H9 (cell line): ENCODE data around the gene RAB26. TPM values are rescaled to one million over a fixed set of nuclear protein-coding genes. Genes with fewer than 3 reads are reported as not detected.

Experiments used
- DNase-seq: peaks from one replicate; pipeline ENCODE4 v3.0.0-alpha.2; 2017
- H2AFZ ChIP-seq: one replicate; pipeline ENCODE4 v1.6.1; 2013; ENCODE audit warnings: mild to moderate bottlenecking, low read length, control low read depth, moderate library complexity
- H2AK5ac ChIP-seq: 2 replicates; pipeline ENCODE4 v1.6.1; 2013; ENCODE audit warnings: low read length, control low read depth, mixed read lengths; ENCODE audit not compliant: insufficient read length
- H2BK120ac ChIP-seq: one replicate; pipeline ENCODE4 v1.6.1; 2013; ENCODE audit warnings: low read depth, mild to moderate bottlenecking, low read length, control low read depth, inconsistent platforms; ENCODE audit not compliant: poor library complexity, severe bottlenecking
- H2BK12ac ChIP-seq: 2 replicates; pipeline ENCODE4 v1.6.1; 2013; ENCODE audit warnings: low read length, control low read depth, mixed read lengths, low read depth; ENCODE audit not compliant: insufficient read length
- H2BK15ac ChIP-seq: 2 replicates; pipeline ENCODE4 v1.6.1; 2013; ENCODE audit warnings: low read depth, low read length, control low read depth
- H2BK20ac ChIP-seq: one replicate; pipeline ENCODE4 v1.6.1; 2013; ENCODE audit warnings: low read depth, mild to moderate bottlenecking, low read length, control low read depth, inconsistent platforms; ENCODE audit not compliant: poor library complexity, severe bottlenecking
- H2BK5ac ChIP-seq: 2 replicates; pipeline ENCODE4 v1.6.1; 2013; ENCODE audit warnings: low read length, control low read depth, mixed read lengths; ENCODE audit not compliant: insufficient read length
- H3K14ac ChIP-seq: 2 replicates; pipeline ENCODE4 v1.6.1; 2013; ENCODE audit warnings: low read length, control low read depth; ENCODE audit not compliant: insufficient read depth
- H3K18ac ChIP-seq: 2 replicates; pipeline ENCODE4 v1.6.1; 2013; ENCODE audit warnings: low read depth, mild to moderate bottlenecking, mixed read lengths, low read length, control low read depth; ENCODE audit not compliant: insufficient read length
- H3K23ac ChIP-seq: 2 replicates; pipeline ENCODE4 v1.6.1; 2013; ENCODE audit warnings: low read length, control low read depth, mixed read lengths, low read depth; ENCODE audit not compliant: insufficient read length
- H3K23me2 ChIP-seq: 2 replicates; pipeline ENCODE4 v1.6.1; 2013; ENCODE audit warnings: low read depth, mild to moderate bottlenecking, mixed read lengths, low read length, control low read depth; ENCODE audit not compliant: insufficient read length, poor library complexity, severe bottlenecking
- H3K27ac ChIP-seq: 2 replicates; pipeline ENCODE4 v1.5.1; 2013; ENCODE audit warnings: low read length, control low read depth, mixed read lengths, low read depth; ENCODE audit not compliant: insufficient read length
- H3K27me3 ChIP-seq: 2 replicates; pipeline ENCODE4 v1.6.1; 2013; ENCODE audit warnings: low read length, control low read depth, inconsistent platforms; ENCODE audit not compliant: insufficient read depth
- H3K4ac ChIP-seq: 2 replicates; pipeline ENCODE4 v1.6.1; 2013; ENCODE audit warnings: low read depth, mild to moderate bottlenecking, control low read depth, inconsistent platforms, low read length, moderate library complexity
- H3K4me1 ChIP-seq: 2 replicates; pipeline ENCODE4 v1.6.1; 2013; ENCODE audit warnings: low read length, control low read depth, inconsistent platforms; ENCODE audit not compliant: insufficient read depth
- H3K4me2 ChIP-seq: 2 replicates; pipeline ENCODE4 v1.6.1; 2013; ENCODE audit warnings: low read length, control low read depth, mixed read lengths; ENCODE audit not compliant: insufficient read length, insufficient read depth
- H3K56ac ChIP-seq: 2 replicates; pipeline ENCODE4 v1.6.1; 2013; ENCODE audit warnings: low read depth, mild to moderate bottlenecking, mixed read lengths, low read length, control low read depth; ENCODE audit not compliant: insufficient read length
- H3K79me1 ChIP-seq: 2 replicates; pipeline ENCODE4 v1.6.1; 2013; ENCODE audit warnings: low read depth, mild to moderate bottlenecking, moderate library complexity, low read length, control low read depth, inconsistent platforms; ENCODE audit not compliant: insufficient read depth, poor library complexity, severe bottlenecking
- H3K79me2 ChIP-seq: 2 replicates; pipeline ENCODE4 v1.6.1; 2013; ENCODE audit warnings: low read length, control low read depth, inconsistent platforms; ENCODE audit not compliant: insufficient read depth
- H3K9ac ChIP-seq: 2 replicates; pipeline ENCODE4 v1.6.1; 2013; ENCODE audit warnings: low read length, control low read depth, mixed read lengths; ENCODE audit not compliant: insufficient read length; ENCODE audit errors: extremely low read depth
- H3K9me3 ChIP-seq: one replicate; pipeline ENCODE4 v1.6.1; 2013; ENCODE audit warnings: low read depth, low read length, inconsistent platforms; ENCODE audit not compliant: control insufficient read depth
- H3T11ph ChIP-seq: one replicate; pipeline ENCODE4 v1.6.1; 2013; ENCODE audit warnings: mild to moderate bottlenecking, low read length, control low read depth, inconsistent platforms
- H4K20me1 ChIP-seq: one replicate; pipeline ENCODE4 v1.6.1; 2013; ENCODE audit not compliant: control insufficient read depth, insufficient read length, insufficient read depth
- H4K5ac ChIP-seq: 2 replicates; pipeline ENCODE4 v1.6.1; 2013; ENCODE audit warnings: low read depth, mild to moderate bottlenecking, mixed read lengths, low read length, control low read depth; ENCODE audit not compliant: insufficient read length
- H4K8ac ChIP-seq: replicated peaks from 2 replicates; pipeline ENCODE4 v1.6.1; 2013; ENCODE audit warnings: low read length, control low read depth, mixed read lengths, low read depth; ENCODE audit not compliant: insufficient read length
- H4K91ac ChIP-seq: 2 replicates; pipeline ENCODE4 v1.6.1; 2013; ENCODE audit warnings: low read depth, mild to moderate bottlenecking, moderate library complexity, mixed read lengths, low read length, control low read depth; ENCODE audit not compliant: insufficient read length
- H3K27ac Mint-ChIP-seq, 3 experiments: 2 replicates in 2 of 3; 3 replicates in 1 of 3; pipeline ENCODE4 v1.8.0; 2020 to 2021; ENCODE audit warnings: mixed read lengths in 3 of 3, mild to moderate bottlenecking in 1 of 3, moderate library complexity in 1 of 3
- H3K27me3 Mint-ChIP-seq: 2 replicates; pipeline ENCODE4 v1.8.0; 2021; ENCODE audit warnings: low read depth, mild to moderate bottlenecking, moderate library complexity, mixed read lengths
- H3K36me3 Mint-ChIP-seq, 3 experiments: 2 replicates in 2 of 3; 3 replicates in 1 of 3; pipeline ENCODE4 v1.8.0; 2020 to 2021; ENCODE audit warnings: low read depth in 3 of 3, mixed read lengths in 3 of 3; ENCODE audit not compliant: insufficient read depth in 1 of 3
- H3K4me1 Mint-ChIP-seq, 2 experiments: 2 replicates each; pipeline ENCODE4 v1.8.0; 2020; ENCODE audit warnings: mixed read lengths in 2 of 2
- H3K4me3 Mint-ChIP-seq, 2 experiments: 2 replicates in 1 of 2; 3 replicates in 1 of 2; pipeline ENCODE4 v1.8.0; 2020 to 2021; ENCODE audit warnings: mild to moderate bottlenecking in 2 of 2, mixed read lengths in 2 of 2, moderate library complexity in 1 of 2
- H3K9me3 Mint-ChIP-seq, 2 experiments: 2 replicates in 1 of 2; 3 replicates in 1 of 2; pipeline ENCODE4 v1.8.0; 2020; ENCODE audit warnings: mild to moderate bottlenecking in 2 of 2, mixed read lengths in 2 of 2, moderate library complexity in 1 of 2
- CTCF ChIP-seq: fragments of 200-600 bp; sonication (generic); conservative IDR thresholded peaks from 3 replicates; pipeline ENCODE4 v1.8.0; 2021; ENCODE audit warnings: antibody characterized with exemption, mild to moderate bottlenecking
- WGBS: extraction: QIAGEN DNeasy Blood & Tissue Kit; methylation state at CpG from one replicate; pipeline ENCODE4 v1.1.7; 2013; ENCODE audit warnings: missing lambda C conversion rate, low lambda C conversion rate, mixed read lengths; ENCODE audit not compliant: insufficient read length; ENCODE audit errors: extremely low coverage; 5-methylcytosine and 5-hydroxymethylcytosine counted together
- total RNA-seq: library from RNA; stranded (reverse); gene quantifications from 2 replicates; pipeline ENCODE4 v1.2.1, GENCODE V29; 2021

RAB26 gene
- total RNA-seq, 1 experiment from 2014 or later = 2.4 TPM

GRCh38 chr16:2198283-2198682, 49.9 kb downstream of the RAB26 start:
- H3K9me3 ChIP-seq = no peaks in the 10 kb centered on the region
- no peak overlapping the region for H3K27ac ChIP-seq
- no peaks in the 10 kb centered on the region for H3K79me2 ChIP-seq
- H3K4me2 ChIP-seq = no peak overlapping the region
- H3K18ac ChIP-seq = no peak overlapping the region
- no peak for TF ChIP-seq CTCF
- no peak overlapping the region for H4K91ac ChIP-seq
- no CpG with 5 or more reads among the region's 4 CpGs for WGBS
- peak overlapping the region; percentile 12 to 73; a peak in 3 of 5 replicates for H3K4me3 Mint-ChIP-seq
- no peak overlapping the region for H2BK20ac ChIP-seq
- H3K23ac ChIP-seq = no peak overlapping the region
- H3T11ph ChIP-seq = no peak overlapping the region
- DNase-seq = no peak
- H2BK12ac ChIP-seq = no peak overlapping the region
- H3K9ac ChIP-seq = no peak overlapping the region
- no peak overlapping the region for H2BK120ac ChIP-seq
- peaks cover 7% of the 10 kb centered on the region for H3K23me2 ChIP-seq
- no peak overlapping the region for H3K56ac ChIP-seq
- peaks cover 4% of the 10 kb centered on the region in 2 experiments; a peak in 1 of 4 replicates for H3K4me1 Mint-ChIP-seq
- H2BK15ac ChIP-seq = no peak overlapping the region
- H3K4me1 ChIP-seq = no peaks in the 10 kb centered on the region
- H3K79me1 ChIP-seq = no peaks in the 10 kb centered on the region
- no peak overlapping the region for H3K27ac Mint-ChIP-seq
- H2BK5ac ChIP-seq = no peak overlapping the region
- no peaks in the 10 kb centered on the region for H3K36me3 Mint-ChIP-seq
- H4K8ac ChIP-seq = no peak overlapping the region
- no peak overlapping the region for H3K14ac ChIP-seq
- H3K27me3 ChIP-seq = peaks cover 8% of the 10 kb centered on the region; the same call in 1 of the 2 replicates
- H3K9me3 Mint-ChIP-seq = 0 out of 5 replicates have a peak, but pooled peaks cover 0 to under 1% of the 10 kb centered on the region in 2 experiments
- peaks cover 58% of the 10 kb centered on the region for H3K27me3 Mint-ChIP-seq
- H2AK5ac ChIP-seq = no peak overlapping the region
- no peaks in the 10 kb centered on the region for H4K20me1 ChIP-seq
- H4K5ac ChIP-seq = no peak overlapping the region
- no peak overlapping the region for H3K4ac ChIP-seq
- no peak overlapping the region for H2AFZ ChIP-seq
